Right renal pelvis (tissue), 4 donors: ENCODE data around the gene ASB18. TPM values are rescaled to one million over a fixed set of nuclear protein-coding genes. Genes with fewer than 3 reads are reported as not detected.

ENCODE experiments used
- DNase-seq, 4 donors: peaks; one replicate each; pipeline ENCODE4 v3.0.0-alpha.2; 2013; ENCODE audit warnings: low read depth in 4 of 4, low spot score in 3 of 4, missing footprints in 1 of 4
- polyA plus RNA-seq, 4 donors: library from polyadenylated mRNA; unstranded; fragments of 120-200 nt; gene quantifications; one replicate each; pipeline ENCODE4 v1.2.1, GENCODE V29; 2013; ENCODE audit not compliant: insufficient read length in 4 of 4

The ASB18 gene
- polyA plus RNA-seq, 4 donors: 0.06 TPM; not detected in 3

- no peak for DNase-seq
Measured at GRCh38 chr2:236146436-236146835, 117.8 kb downstream of the ASB18 start.

- DNase-seq: no peak
Measured at GRCh38 chr2:236143811-236144210, 120.4 kb downstream of the ASB18 start.

Other genes starting within 250 kb of the ASB18 start
- under 1 TPM; 0.24 to 0.68 (median 0.34) TPM for gene GBX2, start 96.0 kb downstream of the ASB18 start, polyA plus RNA-seq